CD4-positive, alpha-beta T cell treated with Interferon alpha-2 for 1 hour (primary cell): ENCODE data around the gene ZNF20.

Experiments
- DNase-seq, 2 donors: peaks; one replicate each; pipeline ENCODE4 v3.0.0-alpha.2; 2020 to 2022

The ZNF20 gene

GRCh38 chr19:12139885-12140544 lies at the start of gene ZNF20:
ZNF20 (minus strand) TSS chr19:12140350; CDS start chr19:12140182, 168 bp downstream.
- DNase-seq = peak; percentile 89 to 92

GRCh38 chr19:12187625-12188024 lies 47.5 kb upstream of the ZNF20 start:
- no peak for DNase-seq

- no peak for DNase-seq
Observed at GRCh38 chr19:12180377-12180776, 40.2 kb upstream of the ZNF20 start.

GRCh38 chr19:12166626-12167025 lies 26.5 kb upstream of the ZNF20 start:
- no peak for DNase-seq

GRCh38 chr19:12163826-12164225 lies 23.7 kb upstream of the ZNF20 start:
- no peak for DNase-seq

GRCh38 chr19:12162882-12163806 lies 23.0 kb upstream of the ZNF20 start, which contains the start of gene ZNF136:
ZNF136 (plus strand) TSS chr19:12163096; CDS start chr19:12163204, 108 bp downstream.
- DNase-seq = peak; percentile 93 to 95

- DNase-seq = no peak
Observed at GRCh38 chr19:12162513-12162881, 22.3 kb upstream of the ZNF20 start.

GRCh38 chr19:12159773-12160414 lies 19.7 kb upstream of the ZNF20 start:
- DNase-seq = no peak

- DNase-seq = peak in 1 of 2 donors; percentile 24
Observed at GRCh38 chr19:12156223-12157058, 16.3 kb upstream of the ZNF20 start, which contains the start of gene ZNF625. ZNF625 (minus strand) TSS chr19:12156734; CDS start chr19:12156558, 176 bp downstream.

- DNase-seq = no peak
Observed at GRCh38 chr19:12155324-12155860, 15.2 kb upstream of the ZNF20 start.

GRCh38 chr19:12145348-12145747 lies 5.2 kb upstream of the ZNF20 start:
- DNase-seq = no peak

GRCh38 chr19:12141405-12141736 lies 1.2 kb upstream of the ZNF20 start:
- no peak for DNase-seq

- DNase-seq = peak; percentile 82 to 88
Observed at GRCh38 chr19:12140545-12141404, 625 bp upstream of the ZNF20 start.

GRCh38 chr19:12139269-12139668 lies 881 bp downstream of the ZNF20 start:
- no peak for DNase-seq

GRCh38 chr19:12137221-12137940 lies 2.8 kb downstream of the ZNF20 start:
- peak; percentile 22 to 57 for DNase-seq

- no peak for DNase-seq
Observed at GRCh38 chr19:12133069-12133468, 7.1 kb downstream of the ZNF20 start.

GRCh38 chr19:12126707-12127106 lies 13.4 kb downstream of the ZNF20 start:
- DNase-seq = peak in 1 of 2 donors; percentile 32

GRCh38 chr19:12117201-12117970 lies 22.8 kb downstream of the ZNF20 start:
- no peak for DNase-seq

GRCh38 chr19:12113121-12113520 lies 27.0 kb downstream of the ZNF20 start:
- no peak for DNase-seq

GRCh38 chr19:12112701-12113100 lies 27.4 kb downstream of the ZNF20 start:
- DNase-seq = no peak
